ENCODE measurements around the gene LCE2C.
"Not testable (repeated sequence)": the region's sequence is repeated elsewhere in the genome, so short reads cannot be mapped to it uniquely, and the experiment has no call there.

Gene LCE2C

GRCh38 chr1:152674983-152675382 is at the start of gene LCE2C:
LCE2C (plus strand) TSS chr1:152675279; CDS start chr1:152676016, 737 bp downstream.
- not testable (repeated sequence) for H3K4me3 ChIP-seq (ENCODE audit: low read depth, low read length); H2AFZ ChIP-seq; H3K79me2 ChIP-seq; H3K9me3 ChIP-seq (ENCODE audit: control insufficient read depth, low read length); H3K4me1 ChIP-seq; H3K27me3 ChIP-seq (ENCODE audit: control insufficient read depth, insufficient read depth, low read length); H3K4me2 ChIP-seq (ENCODE audit: low read length); H3K36me3 ChIP-seq (ENCODE audit: control insufficient read depth, insufficient read depth, low read length); H3K9ac ChIP-seq; H3K27ac ChIP-seq

- H3K79me2 ChIP-seq = no peaks in the 10 kb centered on the region
- H3K4me3 ChIP-seq (ENCODE audit: low read depth, low read length) = no peak overlapping the region
- H3K4me1 ChIP-seq = no peaks in the 10 kb centered on the region
- H3K27me3 ChIP-seq (ENCODE audit: control insufficient read depth, insufficient read depth, low read length) = no peaks in the 10 kb centered on the region
- TF ChIP-seq CTCF (IDR thresholded peaks at IDR 0.05) = no peak
- no peaks in the 10 kb centered on the region for H3K9me3 ChIP-seq (ENCODE audit: control insufficient read depth, low read length)
- no peak overlapping the region for H3K27ac ChIP-seq
- no peak overlapping the region for H3K9ac ChIP-seq
- H2AFZ ChIP-seq = no peak overlapping the region
- H3K4me2 ChIP-seq (ENCODE audit: low read length) = no peak overlapping the region
- no peaks in the 10 kb centered on the region for H3K36me3 ChIP-seq (ENCODE audit: control insufficient read depth, insufficient read depth, low read length)
Observed at GRCh38 chr1:152626744-152627143, 48.3 kb upstream of the LCE2C start.

GRCh38 chr1:152630596-152630995 is 44.5 kb upstream of the LCE2C start:
- Histone ChIP-seq H3K9ac (no peak overlapping the region), H3K79me2 (no peaks in the 10 kb centered on the region), H3K4me2 (ENCODE audit: low read length) (no peak overlapping the region), H3K27ac (no peak overlapping the region), H3K9me3 (ENCODE audit: control insufficient read depth, low read length) (no peaks in the 10 kb centered on the region), H3K27me3 (ENCODE audit: control insufficient read depth, insufficient read depth, low read length) (no peaks in the 10 kb centered on the region), H3K4me3 (ENCODE audit: low read depth, low read length) (no peak overlapping the region), H3K4me1 (no peaks in the 10 kb centered on the region), H2AFZ (no peak overlapping the region), H3K36me3 (ENCODE audit: control insufficient read depth, insufficient read depth, low read length) (no peaks in the 10 kb centered on the region)
- no peak for TF ChIP-seq CTCF (IDR thresholded peaks at IDR 0.05)

GRCh38 chr1:152640351-152640750 is 34.7 kb upstream of the LCE2C start:
- TF ChIP-seq CTCF (IDR thresholded peaks at IDR 0.05) = no peak
- Histone ChIP-seq H3K36me3 (ENCODE audit: control insufficient read depth, insufficient read depth, low read length) (no peaks in the 10 kb centered on the region), H3K27me3 (ENCODE audit: control insufficient read depth, insufficient read depth, low read length) (no peaks in the 10 kb centered on the region), H3K4me3 (ENCODE audit: low read depth, low read length) (no peak overlapping the region), H3K79me2 (no peaks in the 10 kb centered on the region), H3K9me3 (ENCODE audit: control insufficient read depth, low read length) (no peaks in the 10 kb centered on the region), H2AFZ (no peak overlapping the region), H3K4me2 (ENCODE audit: low read length) (no peak overlapping the region), H3K9ac (no peak overlapping the region), H3K4me1 (no peaks in the 10 kb centered on the region), H3K27ac (no peak overlapping the region)

- H2AFZ ChIP-seq = no peak overlapping the region
Observed at GRCh38 chr1:152643945-152644344, 31.1 kb upstream of the LCE2C start.

More at GRCh38 chr1:152643945-152644344, 31.1 kb upstream of the LCE2C start:
- Histone ChIP-seq H3K27ac (no peak overlapping the region), H3K9ac (no peak overlapping the region), H3K79me2 (no peaks in the 10 kb centered on the region), H3K4me3 (ENCODE audit: low read depth, low read length) (no peak overlapping the region), H3K4me2 (ENCODE audit: low read length) (no peak overlapping the region), H3K9me3 (ENCODE audit: control insufficient read depth, low read length) (no peaks in the 10 kb centered on the region), H3K4me1 (no peaks in the 10 kb centered on the region), H3K36me3 (ENCODE audit: control insufficient read depth, insufficient read depth, low read length) (no peaks in the 10 kb centered on the region), H3K27me3 (ENCODE audit: control insufficient read depth, insufficient read depth, low read length) (no peaks in the 10 kb centered on the region)
- no peak for TF ChIP-seq CTCF (IDR thresholded peaks at IDR 0.05)

Measured in parathyroid adenoma (tissue), 2 donors.